MCF 10A (cell line): ENCODE results near the gene MVD. TPM values are rescaled to one million over a fixed set of nuclear protein-coding genes. Genes with fewer than 3 reads are reported as not detected.

ENCODE experiments used
- BruUV-seq: library from RNA; stranded (reverse); fragments of 400-500 nt; replicated peaks from 2 replicates; lab custom pipeline; 2021; lab: Mats Ljungman, UMichigan
- CTCF ChIA-PET: fragments of 300-600 bp; sonication (Branson Sonifier 250); formaldehyde crosslinking; extraction: SDS; loops from one replicate; lab custom pipeline; 2021; ENCODE audit warnings: antibody characterized with exemption, inconsistent platforms; lab: Yijun Ruan, JAX
- POLR2A ChIA-PET: fragments of 300-600, 350-650 bp; sonication (Branson Sonifier 250); formaldehyde crosslinking; extraction: SDS; loops from one replicate; lab custom pipeline; 2020; ENCODE audit warnings: antibody characterized with exemption, inconsistent platforms; lab: Yijun Ruan, JAX
- DNase-seq: peaks from one replicate; pipeline ENCODE4 v3.0.0-alpha.2; 2018; ENCODE audit not compliant: unreplicated experiment
- H3K27ac Mint-ChIP-seq: one replicate; pipeline ENCODE4 v1.8.0; 2022; ENCODE audit warnings: mild to moderate bottlenecking, low read depth, mixed read lengths; ENCODE audit not compliant: unreplicated experiment
- H3K27me3 Mint-ChIP-seq: one replicate; pipeline ENCODE4 v1.8.0; 2022; ENCODE audit warnings: mixed read lengths; ENCODE audit not compliant: insufficient read depth, unreplicated experiment
- H3K36me3 Mint-ChIP-seq: one replicate; pipeline ENCODE4 v1.8.0; 2022; ENCODE audit warnings: mild to moderate bottlenecking, moderate library complexity, mixed read lengths; ENCODE audit not compliant: insufficient read depth, unreplicated experiment
- H3K4me1 Mint-ChIP-seq: one replicate; pipeline ENCODE4 v1.8.0; 2022; ENCODE audit warnings: mixed read lengths; ENCODE audit not compliant: insufficient read depth, unreplicated experiment
- H3K4me3 Mint-ChIP-seq: one replicate; pipeline ENCODE4 v1.8.0; 2022; ENCODE audit warnings: mild to moderate bottlenecking, moderate library complexity, mixed read lengths; ENCODE audit not compliant: unreplicated experiment
- H3K9me3 Mint-ChIP-seq: one replicate; pipeline ENCODE4 v1.8.0; 2022; ENCODE audit warnings: mixed read lengths; ENCODE audit not compliant: unreplicated experiment
- intact Hi-C: fragments of 100-400 bp; cut with micrococcal nuclease; formaldehyde crosslinking; loops from 2 replicates; pipeline ENCODE4 v1.14.1; 2022
- total RNA-seq: library from RNA; stranded (reverse); gene quantifications from 2 replicates; pipeline ENCODE4 v1.2.3, GENCODE V29; 2022
- TF ChIP-seq, protein P1 (sequence below): fragments of 200-600 bp; IDR thresholded peaks from one replicate; pipeline ENCODE4 v1.8.0; 2022; ENCODE audit warnings: antibody characterized with exemption, mild to moderate bottlenecking; ENCODE audit not compliant: unreplicated experiment

The MVD gene
- total RNA-seq, 1 experiment from 2014 or later: 32.4 TPM

DNA sequence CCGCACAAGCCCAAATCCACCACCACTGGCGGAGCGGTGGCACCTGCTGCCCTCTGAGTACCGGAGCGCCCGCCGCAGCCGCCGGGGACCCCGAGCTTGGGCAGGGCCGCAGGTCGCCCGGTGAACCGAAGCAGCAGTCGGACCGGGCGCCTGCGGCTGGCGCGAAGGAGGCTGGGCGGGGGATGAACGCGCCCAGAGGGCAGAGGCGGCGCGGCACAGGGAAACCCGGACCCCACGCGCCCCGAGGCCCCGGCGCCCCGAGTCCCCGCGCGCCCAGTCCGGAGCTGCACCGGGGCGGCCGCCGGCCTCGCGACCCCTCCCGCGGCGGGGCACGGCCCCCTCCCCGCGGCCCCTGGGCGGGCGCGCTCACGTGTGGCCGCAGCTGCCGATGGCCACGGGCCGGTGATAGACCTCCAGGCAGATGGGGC, 42.9 kb upstream of the MVD start:
- no peak overlapping the region for H3K27ac Mint-ChIP-seq
- peaks cover 14% of the 10 kb centered on the region for H3K4me1 Mint-ChIP-seq
- H3K4me3 Mint-ChIP-seq: peak overlapping the region; percentile 75
- H3K27me3 Mint-ChIP-seq: no peaks in the 10 kb centered on the region
- TF ChIP-seq, protein P1, sequence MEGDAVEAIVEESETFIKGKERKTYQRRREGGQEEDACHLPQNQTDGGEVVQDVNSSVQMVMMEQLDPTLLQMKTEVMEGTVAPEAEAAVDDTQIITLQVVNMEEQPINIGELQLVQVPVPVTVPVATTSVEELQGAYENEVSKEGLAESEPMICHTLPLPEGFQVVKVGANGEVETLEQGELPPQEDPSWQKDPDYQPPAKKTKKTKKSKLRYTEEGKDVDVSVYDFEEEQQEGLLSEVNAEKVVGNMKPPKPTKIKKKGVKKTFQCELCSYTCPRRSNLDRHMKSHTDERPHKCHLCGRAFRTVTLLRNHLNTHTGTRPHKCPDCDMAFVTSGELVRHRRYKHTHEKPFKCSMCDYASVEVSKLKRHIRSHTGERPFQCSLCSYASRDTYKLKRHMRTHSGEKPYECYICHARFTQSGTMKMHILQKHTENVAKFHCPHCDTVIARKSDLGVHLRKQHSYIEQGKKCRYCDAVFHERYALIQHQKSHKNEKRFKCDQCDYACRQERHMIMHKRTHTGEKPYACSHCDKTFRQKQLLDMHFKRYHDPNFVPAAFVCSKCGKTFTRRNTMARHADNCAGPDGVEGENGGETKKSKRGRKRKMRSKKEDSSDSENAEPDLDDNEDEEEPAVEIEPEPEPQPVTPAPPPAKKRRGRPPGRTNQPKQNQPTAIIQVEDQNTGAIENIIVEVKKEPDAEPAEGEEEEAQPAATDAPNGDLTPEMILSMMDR: no peak
- H3K36me3 Mint-ChIP-seq: peaks cover 9% of the 10 kb centered on the region
- ChIA-PET POLR2A (interaction anchor here (1.3 to 2.6 kb wide), 5 partner anchors 9 to 135 kb away, joined by 3 to 12 read pairs (median 4); partner anchors contain the start of gene ZC3H18), CTCF (interaction anchor here (0.5 to 1.3 kb wide), 2 partner anchors 32 to 467 kb away, joined by 3 read pairs; no protein-coding TSS in a partner anchor)
- no peak for DNase-seq
- no TSS peak for BruUV-seq
- intact Hi-C loops: no loop called here
- H3K9me3 Mint-ChIP-seq: no peaks in the 10 kb centered on the region

DNA sequence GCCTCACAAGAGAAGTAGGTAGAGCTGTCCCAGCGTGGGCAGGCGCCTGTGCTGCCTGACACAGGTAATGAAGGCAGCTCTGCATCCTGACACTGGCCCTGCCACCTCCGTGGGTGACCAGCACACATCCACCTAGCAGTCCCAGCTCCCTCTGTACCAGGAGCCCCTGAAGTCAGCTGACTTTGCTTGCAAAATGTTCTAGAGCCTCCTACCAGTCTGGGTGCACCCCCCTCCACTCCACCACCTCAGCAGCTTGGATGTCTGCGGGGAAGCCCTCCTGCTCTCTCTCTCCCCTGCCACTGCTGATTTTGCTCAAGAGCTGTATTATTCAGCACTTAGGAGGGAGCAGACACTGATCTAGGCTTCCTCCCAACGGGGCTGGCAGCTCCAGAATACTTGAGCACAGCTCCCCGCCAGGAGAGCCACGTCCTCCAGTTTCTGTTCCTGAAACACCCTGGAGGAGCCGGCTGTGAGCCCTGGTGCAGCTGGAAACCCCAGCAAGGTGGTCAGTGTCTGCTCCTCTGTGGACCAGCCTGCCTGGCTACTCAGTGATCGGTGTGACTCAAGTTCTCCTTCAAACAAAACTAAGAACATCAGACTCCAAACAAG, 42.3 kb upstream of the MVD start:
- POLR2A ChIA-PET: interaction anchor here (0.6 to 2.6 kb wide), 8 partner anchors 9 to 1212 kb away, joined by 3 to 12 read pairs (median 4); partner anchors contain the start of gene ZC3H18

DNA sequence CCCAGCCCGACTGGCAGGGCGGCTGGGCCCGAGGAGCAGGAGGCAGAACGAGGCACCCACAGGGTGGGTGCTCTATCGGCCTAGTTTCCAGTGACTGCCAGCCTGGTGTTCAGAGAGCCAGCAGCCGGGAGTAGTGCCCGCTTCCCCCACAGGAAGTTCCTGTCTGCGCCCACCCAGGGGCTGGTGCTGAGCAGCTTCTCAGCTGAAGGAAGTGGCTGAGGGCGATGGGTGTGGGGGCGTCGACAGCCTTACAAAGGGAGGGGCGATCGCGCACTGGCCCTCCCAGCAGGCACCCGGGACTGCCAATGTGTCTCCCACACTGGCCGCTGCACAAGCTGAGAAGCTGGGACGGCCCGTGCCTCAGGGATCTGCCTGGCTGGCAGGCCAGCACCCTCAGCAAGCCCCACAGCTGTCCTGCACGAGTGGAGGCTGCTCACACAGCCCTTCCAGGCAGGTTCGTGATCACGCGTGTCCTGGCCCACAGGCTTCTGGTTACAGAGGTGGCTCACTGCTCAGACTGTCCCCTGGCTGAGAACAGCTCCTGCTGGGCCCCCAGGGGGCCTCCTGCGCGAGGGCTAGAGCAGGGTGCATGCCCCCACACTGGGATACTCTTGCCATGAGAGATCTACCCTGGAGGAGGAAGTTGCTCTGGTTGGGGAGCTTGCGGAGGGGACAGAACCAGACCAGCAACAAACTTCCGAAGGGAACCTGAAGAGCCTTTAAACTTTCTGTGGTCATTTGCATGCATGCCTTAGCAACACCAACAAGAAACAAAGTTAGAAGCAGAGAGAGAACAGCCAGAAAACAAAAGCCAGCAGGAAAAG, 40.8 kb upstream of the MVD start:
- CTCF ChIA-PET: interaction anchor here (1.2 kb wide), 1 partner anchor 33 kb away, joined by 6 read pairs; no protein-coding TSS in a partner anchor
- intact Hi-C loops: no loop called here
- peaks cover 14% of the 10 kb centered on the region for H3K4me1 Mint-ChIP-seq
- no TSS peak for BruUV-seq
- DNase-seq: no peak
- POLR2A ChIA-PET: interaction anchor here (1.7 kb wide), 1 partner anchor 16 kb away, joined by 4 read pairs; no protein-coding TSS in a partner anchor
- no peaks in the 10 kb centered on the region for H3K9me3 Mint-ChIP-seq
- no peaks in the 10 kb centered on the region for H3K27me3 Mint-ChIP-seq
- peak overlapping the region; percentile 3 for H3K4me3 Mint-ChIP-seq
- TF ChIP-seq, protein P1: no peak
- peaks cover 10% of the 10 kb centered on the region for H3K36me3 Mint-ChIP-seq
- H3K27ac Mint-ChIP-seq: no peak overlapping the region

More for the DNA sequence above, 42.3 kb upstream of the MVD start:
- intact Hi-C loops: no loop called here
- CTCF ChIA-PET: interaction anchor here (0.5 to 1.3 kb wide), 3 partner anchors 32 to 1391 kb away, joined by 3 read pairs; no protein-coding TSS in a partner anchor
- Mint-ChIP-seq H3K27ac (no peak overlapping the region), H3K27me3 (no peaks in the 10 kb centered on the region), H3K4me1 (peaks cover 14% of the 10 kb centered on the region), H3K4me3 (peak overlapping the region; percentile 75), H3K36me3 (peaks cover 9% of the 10 kb centered on the region), H3K9me3 (no peaks in the 10 kb centered on the region)
- BruUV-seq: TSS peak; percentile 42
- DNase-seq: no peak
- TF ChIP-seq, protein P1: no peak
